ENCODE measurements around the gene PLEKHG4B. TPM values are rescaled to one million over a fixed set of nuclear protein-coding genes. Genes with fewer than 3 reads are reported as not detected.
"Not testable (repeated sequence)": the region's sequence is repeated elsewhere in the genome, so short reads cannot be mapped to it uniquely, and the experiment has no call there.

Gene PLEKHG4B
- total RNA-seq, 2 experiments from 2014 or later = 0.03 TPM; not detected in 1

DNA sequence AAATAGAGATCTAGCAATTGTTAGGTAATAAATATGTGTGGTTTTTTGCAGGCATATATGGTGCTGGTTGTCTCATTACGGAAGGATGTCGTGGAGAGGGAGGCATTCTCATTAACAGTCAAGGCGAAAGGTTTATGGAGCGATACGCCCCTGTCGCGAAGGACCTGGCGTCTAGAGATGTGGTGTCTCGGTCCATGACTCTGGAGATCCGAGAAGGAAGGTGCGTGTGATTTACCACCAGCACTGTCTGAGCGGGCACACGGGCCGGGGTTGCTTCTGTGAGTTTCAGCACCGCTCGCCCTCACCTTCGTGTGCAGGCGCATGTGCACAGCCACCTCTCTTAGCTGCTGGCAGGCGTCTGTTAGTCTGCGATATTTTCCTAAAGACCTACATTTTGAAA, 141.5 kb downstream of the PLEKHG4B start:
- H3K4me3 Mint-ChIP-seq; H3K27me3 Mint-ChIP-seq; DNase-seq; ATAC-seq (ENCODE audit: low read depth); H3K9me3 Mint-ChIP-seq; H3K27ac Mint-ChIP-seq; H3K4me1 Mint-ChIP-seq; POLR2A ChIA-PET: not testable (repeated sequence)
- peaks cover 19% of the 10 kb centered on the region for H3K36me3 Mint-ChIP-seq

DNA sequence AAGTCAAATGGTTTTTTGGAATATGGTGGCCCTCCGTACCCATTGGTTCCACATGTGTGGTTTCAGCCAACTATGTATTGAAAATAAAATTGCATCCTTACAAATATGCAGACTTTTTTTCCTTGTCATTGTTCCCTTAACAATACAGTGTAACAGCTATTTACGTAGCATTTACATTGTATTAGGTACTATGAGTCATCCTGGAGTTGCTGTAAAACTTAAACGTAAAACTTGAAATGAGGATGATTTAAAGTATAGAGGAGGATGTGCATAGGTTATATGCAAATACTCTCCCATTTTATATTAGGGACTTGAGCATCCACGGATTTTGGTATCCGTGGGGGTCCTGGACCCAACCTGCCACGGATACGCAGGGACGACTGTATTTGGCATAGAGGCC, 142.5 kb downstream of the PLEKHG4B start:
- H3K27me3 Mint-ChIP-seq = no peaks in the 10 kb centered on the region
- no peaks in the 10 kb centered on the region for H3K4me1 Mint-ChIP-seq
- H3K27ac Mint-ChIP-seq = no peak overlapping the region
- ATAC-seq (ENCODE audit: low read depth) (no peak), DNase-seq (no peak)
- POLR2A ChIA-PET = no interaction called here
- peaks cover 15% of the 10 kb centered on the region for H3K36me3 Mint-ChIP-seq
- H3K9me3 Mint-ChIP-seq = no peaks in the 10 kb centered on the region
- H3K4me3 Mint-ChIP-seq = no peak overlapping the region

DNA sequence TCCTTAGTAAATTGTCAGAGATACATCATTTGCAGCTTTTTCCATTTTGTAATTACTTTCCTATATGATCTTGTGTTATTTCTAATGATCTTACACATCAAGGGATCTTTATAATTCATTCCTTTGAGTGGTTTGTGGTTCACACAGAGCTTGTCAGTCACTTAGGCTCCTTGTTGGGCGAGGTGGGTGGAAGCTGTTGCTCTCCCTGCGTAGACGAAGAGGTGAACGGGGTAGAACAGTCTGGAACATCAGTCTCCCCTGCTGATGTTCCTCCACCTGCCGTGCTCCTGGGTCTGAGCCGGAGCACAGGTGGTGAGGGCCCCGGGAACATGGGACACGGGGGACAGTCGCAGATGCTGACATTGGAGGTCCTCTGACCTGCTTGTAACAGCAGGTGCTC, 143.6 kb downstream of the PLEKHG4B start:
- DNase-seq; H3K4me3 Mint-ChIP-seq; ATAC-seq (ENCODE audit: low read depth); H3K4me1 Mint-ChIP-seq; H3K9me3 Mint-ChIP-seq; POLR2A ChIA-PET; H3K27ac Mint-ChIP-seq; H3K27me3 Mint-ChIP-seq: not testable (repeated sequence)
- H3K36me3 Mint-ChIP-seq = peaks cover 20% of the 10 kb centered on the region

DNA sequence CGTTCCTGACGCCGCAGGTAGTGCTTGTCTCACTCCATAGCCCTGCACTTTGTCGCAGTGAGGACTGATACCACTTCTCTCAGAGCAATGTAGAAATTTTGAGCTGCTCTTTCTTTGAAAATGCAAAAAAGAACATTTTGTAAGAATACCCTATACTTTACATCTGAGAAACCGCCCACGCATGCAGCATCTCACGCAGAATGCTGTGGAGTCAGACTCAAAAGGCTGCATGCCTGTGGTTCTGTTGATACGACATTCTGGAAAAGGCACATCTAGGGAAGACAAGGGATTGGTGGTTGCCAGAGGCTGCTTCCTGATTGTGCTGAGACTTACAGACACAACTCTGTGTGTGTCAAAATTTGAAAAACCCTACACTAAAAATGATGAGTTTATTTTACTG, 146.0 kb downstream of the PLEKHG4B start:
- peaks cover 41% of the 10 kb centered on the region for H3K36me3 Mint-ChIP-seq
- DNase-seq; POLR2A ChIA-PET; H3K4me3 Mint-ChIP-seq; H3K4me1 Mint-ChIP-seq; H3K27me3 Mint-ChIP-seq; H3K9me3 Mint-ChIP-seq; H3K27ac Mint-ChIP-seq; ATAC-seq (ENCODE audit: low read depth): not testable (repeated sequence)

Other genes starting within 250 kb of the PLEKHG4B start
- gene LRRC14B, start 99.3 kb downstream of the PLEKHG4B start, total RNA-seq = under 1 TPM; 0.37 to 0.44 TPM
- 1 to 10 TPM; 6.2 to 7.8 TPM for gene CCDC127, start 126.0 kb downstream of the PLEKHG4B start, total RNA-seq
- 100 to 1,000 TPM; 167 to 172 TPM for gene SDHA, start 126.2 kb downstream of the PLEKHG4B start, total RNA-seq
- 10 to 100 TPM; 85.6 to 87.6 TPM for gene PDCD6, start 179.5 kb downstream of the PLEKHG4B start, total RNA-seq
- 10 to 100 TPM; 35.7 to 41.6 TPM for gene AHRR, start 229.5 kb downstream of the PLEKHG4B start, total RNA-seq